Ishikawa (cell line): ENCODE measurements around the gene C10orf120.

Experiments
- CEBPB ChIP-seq: IDR thresholded peaks from 2 replicates; pipeline ENCODE4 v1.6.1; 2012
- CREB1 ChIP-seq: IDR thresholded peaks from 2 replicates; pipeline ENCODE4 v1.6.1; 2012; ENCODE audit warnings: low read depth
- EGR1 ChIP-seq: IDR thresholded peaks from 2 replicates; pipeline ENCODE4 v1.6.1; 2012
- EP300 ChIP-seq: IDR thresholded peaks from 2 replicates; pipeline ENCODE4 v1.6.1; 2012; ENCODE audit warnings: borderline replicate concordance
- NFIC ChIP-seq: IDR thresholded peaks from 2 replicates; pipeline ENCODE4 v1.6.1; 2012
- RAD21 ChIP-seq: IDR thresholded peaks from 2 replicates; pipeline ENCODE4 v1.6.1; 2012; ENCODE audit warnings: low read depth
- TAF1 ChIP-seq: IDR thresholded peaks from 2 replicates; pipeline ENCODE4 v1.6.1; 2012; ENCODE audit warnings: low read depth, mild to moderate bottlenecking
- TCF12 ChIP-seq: IDR thresholded peaks from 2 replicates; pipeline ENCODE4 v1.6.1; 2012; ENCODE audit warnings: low read depth
- TEAD4 ChIP-seq: IDR thresholded peaks from 2 replicates; pipeline ENCODE4 v1.6.1; 2012
- YY1 ChIP-seq: IDR thresholded peaks from 2 replicates; pipeline ENCODE4 v1.6.1; 2012; ENCODE audit warnings: low read depth
- ZBTB7A ChIP-seq: IDR thresholded peaks from 2 replicates; pipeline ENCODE4 v1.6.1; 2012; ENCODE audit warnings: low read depth
- TF ChIP-seq, protein P1 (sequence below): IDR thresholded peaks from 2 replicates; pipeline ENCODE4 v1.6.1; 2012
- TF ChIP-seq, protein P2 (sequence below): IDR thresholded peaks from 2 replicates; pipeline ENCODE4 v1.6.1; 2012; ENCODE audit warnings: low read depth, mild to moderate bottlenecking
- TF ChIP-seq, protein P3 (sequence below): IDR thresholded peaks from 2 replicates; pipeline ENCODE4 v1.6.1; 2012

DNA sequence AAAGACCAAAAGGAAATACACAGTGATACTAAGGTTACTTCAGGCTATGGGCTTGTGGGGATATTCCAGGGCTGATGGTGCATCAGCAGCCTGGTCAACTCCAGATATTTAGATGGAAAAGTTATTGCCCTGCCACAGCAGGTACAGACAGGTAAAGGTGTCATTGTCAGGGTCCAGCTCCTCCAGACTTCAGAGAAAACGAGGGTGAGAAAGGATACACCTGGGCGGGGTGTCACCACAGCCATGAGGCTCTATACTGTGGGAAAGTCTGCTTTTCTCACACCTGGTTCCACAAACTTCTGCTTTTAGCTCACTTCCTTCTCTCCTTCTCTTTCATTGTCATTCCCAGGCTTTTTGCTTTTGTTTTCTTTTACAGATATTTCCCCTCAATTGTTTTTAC is 2.0 kb upstream of the C10orf120 start:
- TF ChIP-seq, protein P1, sequence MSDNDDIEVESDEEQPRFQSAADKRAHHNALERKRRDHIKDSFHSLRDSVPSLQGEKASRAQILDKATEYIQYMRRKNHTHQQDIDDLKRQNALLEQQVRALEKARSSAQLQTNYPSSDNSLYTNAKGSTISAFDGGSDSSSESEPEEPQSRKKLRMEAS = no peak
- no peak for TF ChIP-seq CEBPB
- no peak for TF ChIP-seq RAD21
- no peak for TF ChIP-seq YY1
- TF ChIP-seq EGR1 = no peak
- no peak for TF ChIP-seq EP300
- no peak for TF ChIP-seq CREB1
- no peak for TF ChIP-seq ZBTB7A
- no peak for TF ChIP-seq TAF1
- TF ChIP-seq, protein P2, sequence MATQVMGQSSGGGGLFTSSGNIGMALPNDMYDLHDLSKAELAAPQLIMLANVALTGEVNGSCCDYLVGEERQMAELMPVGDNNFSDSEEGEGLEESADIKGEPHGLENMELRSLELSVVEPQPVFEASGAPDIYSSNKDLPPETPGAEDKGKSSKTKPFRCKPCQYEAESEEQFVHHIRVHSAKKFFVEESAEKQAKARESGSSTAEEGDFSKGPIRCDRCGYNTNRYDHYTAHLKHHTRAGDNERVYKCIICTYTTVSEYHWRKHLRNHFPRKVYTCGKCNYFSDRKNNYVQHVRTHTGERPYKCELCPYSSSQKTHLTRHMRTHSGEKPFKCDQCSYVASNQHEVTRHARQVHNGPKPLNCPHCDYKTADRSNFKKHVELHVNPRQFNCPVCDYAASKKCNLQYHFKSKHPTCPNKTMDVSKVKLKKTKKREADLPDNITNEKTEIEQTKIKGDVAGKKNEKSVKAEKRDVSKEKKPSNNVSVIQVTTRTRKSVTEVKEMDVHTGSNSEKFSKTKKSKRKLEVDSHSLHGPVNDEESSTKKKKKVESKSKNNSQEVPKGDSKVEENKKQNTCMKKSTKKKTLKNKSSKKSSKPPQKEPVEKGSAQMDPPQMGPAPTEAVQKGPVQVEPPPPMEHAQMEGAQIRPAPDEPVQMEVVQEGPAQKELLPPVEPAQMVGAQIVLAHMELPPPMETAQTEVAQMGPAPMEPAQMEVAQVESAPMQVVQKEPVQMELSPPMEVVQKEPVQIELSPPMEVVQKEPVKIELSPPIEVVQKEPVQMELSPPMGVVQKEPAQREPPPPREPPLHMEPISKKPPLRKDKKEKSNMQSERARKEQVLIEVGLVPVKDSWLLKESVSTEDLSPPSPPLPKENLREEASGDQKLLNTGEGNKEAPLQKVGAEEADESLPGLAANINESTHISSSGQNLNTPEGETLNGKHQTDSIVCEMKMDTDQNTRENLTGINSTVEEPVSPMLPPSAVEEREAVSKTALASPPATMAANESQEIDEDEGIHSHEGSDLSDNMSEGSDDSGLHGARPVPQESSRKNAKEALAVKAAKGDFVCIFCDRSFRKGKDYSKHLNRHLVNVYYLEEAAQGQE = no peak
- TF ChIP-seq, protein P3, sequence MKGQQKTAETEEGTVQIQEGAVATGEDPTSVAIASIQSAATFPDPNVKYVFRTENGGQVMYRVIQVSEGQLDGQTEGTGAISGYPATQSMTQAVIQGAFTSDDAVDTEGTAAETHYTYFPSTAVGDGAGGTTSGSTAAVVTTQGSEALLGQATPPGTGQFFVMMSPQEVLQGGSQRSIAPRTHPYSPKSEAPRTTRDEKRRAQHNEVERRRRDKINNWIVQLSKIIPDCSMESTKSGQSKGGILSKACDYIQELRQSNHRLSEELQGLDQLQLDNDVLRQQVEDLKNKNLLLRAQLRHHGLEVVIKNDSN = no peak
- TF ChIP-seq TEAD4 = no peak
- TF ChIP-seq NFIC = no peak
- no peak for TF ChIP-seq TCF12
